ENCODE measurements around the gene MEAK7. TPM values are rescaled to one million over a fixed set of nuclear protein-coding genes. Genes with fewer than 3 reads are reported as not detected.

MEAK7 gene
- total and polyA plus RNA-seq, 7 donors, result 4.2 to 13.7 (median 11.8) TPM

GRCh38 chr16:84471966-84472365 is 32.5 kb downstream of the MEAK7 start:
- H3K4me1 ChIP-seq, result no peaks in the 10 kb centered on the region
- no peaks in the 10 kb centered on the region for H3K9me3 ChIP-seq
- peaks cover 0 to 11% (median 9%) of the 10 kb centered on the region in 4 donors for H3K36me3 ChIP-seq
- no peak for TF ChIP-seq CTCF (IDR thresholded peaks at IDR 0.05)
- no peak for TF ChIP-seq POLR2AphosphoS5 (IDR thresholded peaks at IDR 0.05)
- no peak for TF ChIP-seq EP300 (IDR thresholded peaks at IDR 0.05)
- TF ChIP-seq POLR2A (IDR thresholded peaks at IDR 0.05), result no peak
- 83 to 96% methylated on average over 4 of the region's 4 CpGs for WGBS, 2 donors
- no peak overlapping the region for H3K27ac ChIP-seq
- DNase-seq, result no peak
- H3K27me3 ChIP-seq, result no peaks in the 10 kb centered on the region
- intact Hi-C loops (cut with DNase I), result no loop called here
- no peak overlapping the region for H3K4me3 ChIP-seq

GRCh38 chr16:84471316-84471715 is 33.1 kb downstream of the MEAK7 start:
- H3K36me3 ChIP-seq, result peaks cover 0 to 17% (median 9%) of the 10 kb centered on the region in 4 donors
- H3K4me1 ChIP-seq, result no peaks in the 10 kb centered on the region
- TF ChIP-seq POLR2AphosphoS5 (IDR thresholded peaks at IDR 0.05), result no peak
- no peak for TF ChIP-seq CTCF (IDR thresholded peaks at IDR 0.05)
- no peak for TF ChIP-seq EP300 (IDR thresholded peaks at IDR 0.05)
- no peak for TF ChIP-seq POLR2A (IDR thresholded peaks at IDR 0.05)
- no peaks in the 10 kb centered on the region for H3K27me3 ChIP-seq
- no peak overlapping the region for H3K4me3 ChIP-seq
- intact Hi-C loops (cut with DNase I), result no loop called here
- H3K27ac ChIP-seq, result no peak overlapping the region
- peaks cover 0 to 3% (median 1%) of the 10 kb centered on the region in 4 donors for H3K9me3 ChIP-seq
- 95 to 99% methylated on average over 7 of the region's 7 CpGs for WGBS, 2 donors
- DNase-seq, result no peak

DNA sequence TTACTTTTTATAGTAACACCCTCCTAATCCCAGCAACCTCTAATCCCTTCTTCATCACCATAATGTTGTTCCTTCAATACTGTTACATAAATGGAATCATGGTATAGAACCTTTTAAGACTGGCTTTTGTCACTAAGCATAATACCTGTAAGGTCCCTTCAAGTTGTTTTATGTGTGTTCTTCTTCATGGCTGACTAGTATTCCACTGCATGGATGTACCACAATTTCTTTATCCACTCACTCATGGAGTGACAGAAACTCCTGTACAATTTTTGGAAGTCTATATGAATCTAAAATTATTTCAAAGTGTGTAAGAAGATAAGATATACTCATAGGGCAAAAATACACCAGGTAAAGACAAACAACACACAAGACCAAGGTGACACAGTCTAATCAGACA is 36.8 kb downstream of the MEAK7 start:
- Histone ChIP-seq H3K27ac (no peak overlapping the region), H3K4me3 (no peak overlapping the region), H3K36me3 (peaks cover 0 to 17% (median 9%) of the 10 kb centered on the region in 4 donors), H3K27me3 (no peaks in the 10 kb centered on the region), H3K9me3 (peaks cover 0 to 3% (median 1%) of the 10 kb centered on the region in 4 donors), H3K4me1 (no peaks in the 10 kb centered on the region)
- intact Hi-C loops (cut with DNase I), result no loop called here
- DNase-seq, result no peak
- no peak for TF ChIP-seq POLR2AphosphoS5 (IDR thresholded peaks at IDR 0.05)
- TF ChIP-seq POLR2A (IDR thresholded peaks at IDR 0.05), result no peak
- TF ChIP-seq EP300 (IDR thresholded peaks at IDR 0.05), result no peak

DNA sequence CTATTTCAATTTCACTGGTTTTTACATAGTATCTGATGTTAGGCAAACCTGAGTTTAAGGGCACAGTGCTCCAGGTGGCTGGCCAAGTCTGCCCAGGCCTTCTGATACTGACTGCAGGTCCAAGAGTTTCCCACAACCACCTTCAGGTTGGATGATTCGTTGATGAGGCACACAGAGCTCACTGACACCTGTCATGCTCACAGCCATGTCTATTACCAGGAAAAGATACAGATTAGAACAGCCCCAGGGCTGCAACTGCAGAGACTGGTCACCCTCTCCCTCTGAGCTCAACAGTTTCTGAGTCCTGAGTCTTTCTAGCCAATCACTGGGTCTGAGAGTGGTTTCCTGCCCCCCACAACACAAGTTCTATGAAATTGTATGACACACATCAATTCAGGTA is 37.2 kb downstream of the MEAK7 start:
- no peak overlapping the region for H3K4me3 ChIP-seq
- H3K9me3 ChIP-seq, result peaks cover 0 to 3% (median 1%) of the 10 kb centered on the region in 4 donors
- no peak for TF ChIP-seq POLR2A (IDR thresholded peaks at IDR 0.05)
- TF ChIP-seq CTCF (IDR thresholded peaks at IDR 0.05), result no peak
- TF ChIP-seq POLR2AphosphoS5 (IDR thresholded peaks at IDR 0.05), result no peak
- TF ChIP-seq EP300 (IDR thresholded peaks at IDR 0.05), result no peak
- intact Hi-C loops (cut with DNase I), result no loop called here
- 91 to 95% methylated on average over 1 of the region's 1 CpG for WGBS, 2 donors
- no peak for DNase-seq
- peaks cover 0 to 17% (median 9%) of the 10 kb centered on the region in 4 donors for H3K36me3 ChIP-seq
- H3K27ac ChIP-seq, result no peak overlapping the region
- H3K27me3 ChIP-seq, result no peaks in the 10 kb centered on the region
- no peaks in the 10 kb centered on the region for H3K4me1 ChIP-seq

GRCh38 chr16:84466692-84467091 is 37.8 kb downstream of the MEAK7 start:
- Histone ChIP-seq H3K27me3 (no peaks in the 10 kb centered on the region), H3K9me3 (peaks cover 0 to 3% (median 1%) of the 10 kb centered on the region in 4 donors), H3K27ac (no peak overlapping the region), H3K4me3 (no peak overlapping the region), H3K4me1 (no peaks in the 10 kb centered on the region), H3K36me3 (peaks cover 0 to 17% (median 10%) of the 10 kb centered on the region in 4 donors)
- intact Hi-C loops (cut with DNase I), result no loop called here
- no peak for TF ChIP-seq CTCF (IDR thresholded peaks at IDR 0.05)
- no peak for TF ChIP-seq POLR2AphosphoS5 (IDR thresholded peaks at IDR 0.05)
- TF ChIP-seq EP300 (IDR thresholded peaks at IDR 0.05), result no peak
- no peak for TF ChIP-seq POLR2A (IDR thresholded peaks at IDR 0.05)
- WGBS, 2 donors, result 47 to 96% methylated on average over 4 of the region's 4 CpGs
- DNase-seq, result no peak

Data from sigmoid colon (tissue), 7 donors.